ENCODE results near the gene IQCC. TPM values are rescaled to one million over a fixed set of nuclear protein-coding genes. Genes with fewer than 3 reads are reported as not detected.
"Not testable (repeated sequence)": the region's sequence is repeated elsewhere in the genome, so short reads cannot be mapped to it uniquely, and the experiment has no call there.

The IQCC gene
- 1.3 and 2.3 TPM in 2 replicates for total RNA-seq
- polyA plus RNA-seq: 2.0 and 2.6 TPM in 2 replicates
- polyA plus RNA-seq (2012): 1.7 and 2.4 TPM in 2 replicates
- 0.85 and 3.8 TPM in 2 replicates for polyA minus RNA-seq (ENCODE audit: low replicate concordance)

DNA sequence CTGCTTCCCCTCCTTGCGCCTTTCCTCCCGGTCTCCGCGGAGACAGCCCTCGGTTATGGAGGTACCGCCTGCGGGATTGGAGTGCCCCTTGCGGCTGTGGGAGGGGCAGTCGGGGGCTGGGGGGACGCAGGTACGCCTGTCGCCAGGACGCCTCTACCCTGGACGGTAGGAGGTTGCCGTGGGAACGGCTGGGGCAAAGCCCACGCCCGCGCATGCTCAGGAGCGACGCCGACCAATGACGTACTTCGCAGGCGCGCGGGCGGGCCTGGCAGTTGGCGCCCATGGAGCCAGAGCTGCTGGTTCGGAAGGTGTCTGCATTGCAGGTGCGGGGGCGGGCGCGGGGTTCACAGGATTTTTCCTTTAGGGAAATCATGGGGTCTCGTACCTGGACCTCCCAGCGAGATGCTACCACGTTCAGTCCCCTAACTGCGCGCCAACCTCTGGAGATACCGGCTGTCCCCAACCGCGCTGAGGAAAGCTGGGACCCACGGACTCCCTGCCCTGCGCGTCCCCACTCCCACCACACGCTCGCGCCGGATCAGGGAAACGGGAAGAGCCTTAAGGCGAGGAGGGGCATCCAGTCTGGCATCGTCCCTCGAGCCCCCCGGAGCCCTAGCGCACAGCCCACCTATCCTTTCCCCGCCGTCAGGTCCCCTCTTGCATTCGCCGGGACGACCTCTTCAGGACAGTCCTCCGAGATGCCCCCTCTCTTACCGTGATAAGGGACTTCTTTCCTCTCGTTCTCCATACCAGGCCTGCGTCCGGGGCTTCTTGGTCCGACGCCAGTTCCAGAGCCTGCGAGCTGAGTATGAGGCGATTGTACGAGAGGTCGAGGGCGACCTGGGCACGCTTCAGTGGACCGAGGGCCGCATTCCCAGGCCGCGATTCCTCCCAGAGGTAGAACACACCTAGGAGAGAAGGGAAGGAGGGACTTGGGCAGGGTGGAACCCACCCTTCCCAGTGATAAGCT, at the start of gene IQCC:
Gene IQCC (plus strand): TSS at position 271 of the 970 bp plus-strand sequence. CDS start 11 bp downstream, at position 282.
- H2AFZ ChIP-seq (ENCODE audit: low read length): peak within 1 kb of the TSS; percentile 70
- H3K9ac ChIP-seq (ENCODE audit: insufficient read depth, low read length): peak within 1 kb of the TSS; percentile 91
- peak; percentile 74 to 77 for DNase-seq (ENCODE audit: low read depth in 2 of 2)
- no peaks in the 10 kb centered on the region for H3K27me3 ChIP-seq (ENCODE audit: control insufficient read depth, insufficient read depth, low read length)
- H3K79me2 ChIP-seq (ENCODE audit: control insufficient read depth, insufficient read depth, low read length): no peaks in the 10 kb centered on the region
- no peaks in the 10 kb centered on the region for H4K20me1 ChIP-seq (ENCODE audit: control insufficient read depth, extremely low read depth, insufficient read depth, low read length)
- peak within 1 kb of the TSS; percentile 99 for H3K4me2 ChIP-seq (ENCODE audit: extremely low read depth, insufficient read depth, low read length)
- peaks cover 6% of the 10 kb centered on the region for H3K4me1 ChIP-seq (ENCODE audit: control insufficient read depth, extremely low read depth, insufficient read depth, low read length)
- H3K27ac ChIP-seq (ENCODE audit: insufficient read depth, low read length): peak within 1 kb of the TSS; percentile 90
- peak within 1 kb of the TSS; percentile 76 to 87 (median 82) for H3K4me3 ChIP-seq (replicated peaks in 1 of 4; ENCODE audit: control extremely low read depth in 1 of 4, insufficient read depth in 1 of 4, low read depth in 3 of 4, low read length in 4 of 4)
- no peak for TF ChIP-seq EZH2 (IDR thresholded peaks at IDR 0.05; ENCODE audit: low read length, missing control alignments)
- TF ChIP-seq, protein P1, sequence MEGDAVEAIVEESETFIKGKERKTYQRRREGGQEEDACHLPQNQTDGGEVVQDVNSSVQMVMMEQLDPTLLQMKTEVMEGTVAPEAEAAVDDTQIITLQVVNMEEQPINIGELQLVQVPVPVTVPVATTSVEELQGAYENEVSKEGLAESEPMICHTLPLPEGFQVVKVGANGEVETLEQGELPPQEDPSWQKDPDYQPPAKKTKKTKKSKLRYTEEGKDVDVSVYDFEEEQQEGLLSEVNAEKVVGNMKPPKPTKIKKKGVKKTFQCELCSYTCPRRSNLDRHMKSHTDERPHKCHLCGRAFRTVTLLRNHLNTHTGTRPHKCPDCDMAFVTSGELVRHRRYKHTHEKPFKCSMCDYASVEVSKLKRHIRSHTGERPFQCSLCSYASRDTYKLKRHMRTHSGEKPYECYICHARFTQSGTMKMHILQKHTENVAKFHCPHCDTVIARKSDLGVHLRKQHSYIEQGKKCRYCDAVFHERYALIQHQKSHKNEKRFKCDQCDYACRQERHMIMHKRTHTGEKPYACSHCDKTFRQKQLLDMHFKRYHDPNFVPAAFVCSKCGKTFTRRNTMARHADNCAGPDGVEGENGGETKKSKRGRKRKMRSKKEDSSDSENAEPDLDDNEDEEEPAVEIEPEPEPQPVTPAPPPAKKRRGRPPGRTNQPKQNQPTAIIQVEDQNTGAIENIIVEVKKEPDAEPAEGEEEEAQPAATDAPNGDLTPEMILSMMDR (conservative IDR thresholded peaks at IDR 0.05 in 1 of 2, IDR thresholded peaks at IDR 0.05 in 1 of 2; ENCODE audit: low read depth in 1 of 2, low read length in 2 of 2): no peak
- no peaks in the 10 kb centered on the region for H3K9me3 ChIP-seq (ENCODE audit: control insufficient read depth, insufficient read depth, low read depth, low read length)
- H3K36me3 ChIP-seq (ENCODE audit: control insufficient read depth, insufficient read depth, low read length): no peaks in the 10 kb centered on the region

DNA sequence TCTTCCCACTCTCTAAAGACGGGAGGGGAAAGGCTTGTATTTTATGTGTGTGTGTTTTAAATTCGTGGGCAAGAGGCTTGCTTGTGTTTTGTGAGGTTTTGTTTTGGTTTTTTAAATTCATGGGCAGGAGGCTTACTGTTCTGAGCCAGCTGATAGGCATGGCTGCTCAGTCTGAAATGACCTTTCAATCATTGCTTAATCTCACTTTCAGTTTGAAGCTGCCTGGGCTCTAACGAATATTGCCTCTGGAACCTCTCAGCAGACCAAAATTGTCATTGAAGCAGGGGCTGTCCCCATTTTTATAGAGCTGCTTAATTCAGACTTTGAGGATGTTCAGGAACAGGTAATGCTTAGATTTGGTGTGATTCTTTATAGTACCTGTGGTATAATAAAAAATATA, 46.3 kb upstream of the IQCC start:
- Histone ChIP-seq H3K27me3 (ENCODE audit: control insufficient read depth, insufficient read depth, low read length) (no peaks in the 10 kb centered on the region), H3K9me3 (ENCODE audit: control insufficient read depth, insufficient read depth, low read depth, low read length) (no peaks in the 10 kb centered on the region)

DNA sequence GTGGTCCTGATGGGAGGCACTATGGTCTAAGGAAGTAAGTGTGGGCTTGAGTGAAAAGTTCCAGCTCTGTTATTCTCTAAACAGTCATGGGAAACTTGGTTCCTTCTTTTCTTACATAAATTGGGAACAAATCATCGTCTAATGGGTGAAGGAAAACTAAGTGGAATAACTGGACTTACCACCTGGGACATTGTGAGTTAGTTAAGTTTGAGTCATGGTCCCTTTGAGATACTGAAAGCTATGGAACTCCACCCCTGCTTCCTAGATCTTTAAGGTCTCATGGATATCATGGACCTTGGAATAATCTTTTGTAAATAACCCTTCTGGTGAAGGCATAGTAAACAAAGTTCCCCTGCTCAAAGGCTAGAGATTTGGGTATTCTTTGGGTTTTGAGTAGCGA, 42.1 kb upstream of the IQCC start:
- Histone ChIP-seq H3K27ac (ENCODE audit: insufficient read depth, low read length) (no peak overlapping the region), H3K4me2 (ENCODE audit: extremely low read depth, insufficient read depth, low read length) (no peak overlapping the region), H3K27me3 (ENCODE audit: control insufficient read depth, insufficient read depth, low read length) (no peaks in the 10 kb centered on the region), H3K36me3 (ENCODE audit: control insufficient read depth, insufficient read depth, low read length) (peaks cover 17% of the 10 kb centered on the region), H2AFZ (ENCODE audit: low read length) (no peak overlapping the region), H4K20me1 (ENCODE audit: control insufficient read depth, extremely low read depth, insufficient read depth, low read length) (no peaks in the 10 kb centered on the region), H3K9me3 (ENCODE audit: control insufficient read depth, insufficient read depth, low read depth, low read length) (no peaks in the 10 kb centered on the region), H3K4me3 (replicated peaks in 1 of 4; ENCODE audit: control extremely low read depth in 1 of 4, insufficient read depth in 1 of 4, low read depth in 3 of 4, low read length in 4 of 4) (no peak overlapping the region), H3K9ac (ENCODE audit: insufficient read depth, low read length) (no peak overlapping the region), H3K4me1 (ENCODE audit: control insufficient read depth, extremely low read depth, insufficient read depth, low read length) (no peaks in the 10 kb centered on the region), H3K79me2 (ENCODE audit: control insufficient read depth, insufficient read depth, low read length) (no peaks in the 10 kb centered on the region)
- TF ChIP-seq EZH2 (IDR thresholded peaks at IDR 0.05; ENCODE audit: low read length, missing control alignments): no peak
- TF ChIP-seq, protein P1 (conservative IDR thresholded peaks at IDR 0.05 in 1 of 2, IDR thresholded peaks at IDR 0.05 in 1 of 2; ENCODE audit: low read depth in 1 of 2, low read length in 2 of 2): no peak
- no peak for DNase-seq (ENCODE audit: low read depth in 2 of 2)

More for the DNA sequence above, 46.3 kb upstream of the IQCC start:
- no peak overlapping the region for H2AFZ ChIP-seq (ENCODE audit: low read length)
- no peaks in the 10 kb centered on the region for H3K79me2 ChIP-seq (ENCODE audit: control insufficient read depth, insufficient read depth, low read length)
- H3K4me2 ChIP-seq (ENCODE audit: extremely low read depth, insufficient read depth, low read length): no peak overlapping the region
- H3K4me1 ChIP-seq (ENCODE audit: control insufficient read depth, extremely low read depth, insufficient read depth, low read length): no peaks in the 10 kb centered on the region
- TF ChIP-seq, protein P1 (conservative IDR thresholded peaks at IDR 0.05 in 1 of 2, IDR thresholded peaks at IDR 0.05 in 1 of 2; ENCODE audit: low read depth in 1 of 2, low read length in 2 of 2): no peak
- TF ChIP-seq EZH2 (IDR thresholded peaks at IDR 0.05; ENCODE audit: low read length, missing control alignments): no peak
- no peaks in the 10 kb centered on the region for H4K20me1 ChIP-seq (ENCODE audit: control insufficient read depth, extremely low read depth, insufficient read depth, low read length)
- DNase-seq (ENCODE audit: low read depth in 2 of 2): no peak
- no peak overlapping the region for H3K4me3 ChIP-seq (replicated peaks in 1 of 4; ENCODE audit: control extremely low read depth in 1 of 4, insufficient read depth in 1 of 4, low read depth in 3 of 4, low read length in 4 of 4)
- H3K27ac ChIP-seq (ENCODE audit: insufficient read depth, low read length): no peak overlapping the region
- peaks cover 21% of the 10 kb centered on the region for H3K36me3 ChIP-seq (ENCODE audit: control insufficient read depth, insufficient read depth, low read length)
- no peak overlapping the region for H3K9ac ChIP-seq (ENCODE audit: insufficient read depth, low read length)

DNA sequence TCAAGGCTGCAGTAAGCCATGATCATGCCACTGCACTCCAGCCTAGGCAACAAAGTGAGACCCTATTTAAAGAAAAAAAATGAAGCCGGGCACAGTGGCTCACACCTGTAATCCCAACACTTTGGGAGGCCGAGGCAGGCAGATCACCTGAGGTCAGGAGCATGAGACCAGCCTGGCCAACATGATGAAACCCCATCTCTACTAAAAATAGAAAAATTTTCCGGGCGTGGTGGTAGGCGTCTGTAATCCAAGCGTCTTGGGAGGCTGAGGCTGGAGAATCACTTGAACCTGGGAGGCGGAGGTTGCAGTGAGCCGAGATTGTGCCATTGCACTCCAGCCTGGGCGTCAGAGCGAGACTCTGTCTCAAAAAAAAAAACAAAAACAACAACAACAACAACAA, 39.8 kb upstream of the IQCC start:
- H3K27ac ChIP-seq (ENCODE audit: insufficient read depth, low read length); H3K79me2 ChIP-seq (ENCODE audit: control insufficient read depth, insufficient read depth, low read length); H3K4me3 ChIP-seq (replicated peaks in 1 of 4; ENCODE audit: control extremely low read depth in 1 of 4, insufficient read depth in 1 of 4, low read depth in 3 of 4, low read length in 4 of 4); H3K4me1 ChIP-seq (ENCODE audit: control insufficient read depth, extremely low read depth, insufficient read depth, low read length); H4K20me1 ChIP-seq (ENCODE audit: control insufficient read depth, extremely low read depth, insufficient read depth, low read length); DNase-seq (ENCODE audit: low read depth in 2 of 2); H3K9me3 ChIP-seq (ENCODE audit: control insufficient read depth, insufficient read depth, low read depth, low read length); H3K27me3 ChIP-seq (ENCODE audit: control insufficient read depth, insufficient read depth, low read length); H3K9ac ChIP-seq (ENCODE audit: insufficient read depth, low read length); H3K4me2 ChIP-seq (ENCODE audit: extremely low read depth, insufficient read depth, low read length); H3K36me3 ChIP-seq (ENCODE audit: control insufficient read depth, insufficient read depth, low read length); H2AFZ ChIP-seq (ENCODE audit: low read length): not testable (repeated sequence)

All from fibroblast of lung (primary cell).